Dermis microvascular lymphatic vessel endothelial cell (primary cell): ENCODE results near the gene NCLN. TPM values are rescaled to one million over a fixed set of nuclear protein-coding genes. Genes with fewer than 3 reads are reported as not detected.

Experiments
- DNase-seq, 2 donors: peaks; one replicate each; pipeline versions ENCODE4 v3.0.0 to v3.0.0-alpha.2; 2010; ENCODE audit warnings: low read depth in 2 of 2
- total RNA-seq: library from RNA; depleted of rRNA; stranded (reverse); fragments of >200 nt; gene quantifications from 2 replicates; pipeline ENCODE4 v1.2.1, GENCODE V29; 2014

Gene NCLN
- total RNA-seq, 1 donor from 2014 or later, result 33.2 TPM

GRCh38 chr19:3252650-3253049 is 66.9 kb downstream of the NCLN start:
- DNase-seq, result no peak

GRCh38 chr19:3253270-3253669 is 67.5 kb downstream of the NCLN start:
- DNase-seq, result no peak

GRCh38 chr19:3254520-3254919 is 68.8 kb downstream of the NCLN start:
- DNase-seq, result no peak

GRCh38 chr19:3257071-3257470 is 71.3 kb downstream of the NCLN start:
- DNase-seq, result no peak

Other genes with a start within 250 kb of the NCLN start
- 3.7 and 4.4 TPM in 2 replicates for gene ZNF77, start 241.0 kb upstream of the NCLN start, total RNA-seq
- 0.90 and 2.8 TPM in 2 replicates for gene TLE6, start 208.4 kb upstream of the NCLN start, total RNA-seq
- gene TLE2, start 156.7 kb upstream of the NCLN start, total RNA-seq, result 2.7 and 24.9 TPM in 2 replicates
- gene TLE5, start 123.4 kb upstream of the NCLN start, total RNA-seq, result 88.1 and 130 TPM in 2 replicates
- 50.3 and 71.7 TPM in 2 replicates for gene GNA11, start 91.6 kb upstream of the NCLN start, total RNA-seq
- 0.13 and 0.63 TPM in 2 replicates for gene GNA15, start 49.9 kb upstream of the NCLN start, total RNA-seq
- 0.51 and 0.63 TPM in 2 replicates for gene S1PR4, start 7.2 kb upstream of the NCLN start, total RNA-seq
- 0.13 TPM in 1 of 2 replicates, not detected in the other for gene CELF5, start 38.7 kb downstream of the NCLN start, total RNA-seq
- 11.9 and 18.2 TPM in 2 replicates for gene NFIC, start 180.7 kb downstream of the NCLN start, total RNA-seq